Mammary epithelial cell (primary cell): ENCODE results near the gene MTMR6.

Experiments used
- CTCF ChIP-seq, 2 donors: IDR thresholded peaks in 1 of 2; conservative IDR thresholded peaks in 1 of 2; 2 replicates each; pipeline ENCODE4 v1.5.1; 2011 to 2012; ENCODE audit warnings: inconsistent platforms in 2 of 2, low read length in 2 of 2, mild to moderate bottlenecking in 2 of 2, control low read depth in 1 of 2, low read depth in 1 of 2; ENCODE audit not compliant: insufficient read depth in 1 of 2; ENCODE audit errors: extremely low read depth in 1 of 2
- EZH2 ChIP-seq: IDR thresholded peaks from 2 replicates; pipeline ENCODE4 v1.6.1; 2012; ENCODE audit warnings: low read length, inconsistent platforms, borderline replicate concordance

GRCh38 chr13:25253702-25254101, 33.6 kb downstream of the MTMR6 start:
- no peak for TF ChIP-seq CTCF (conservative IDR thresholded peaks at IDR 0.05 in 1 of 2, IDR thresholded peaks at IDR 0.05 in 1 of 2; ENCODE audit: extremely low read depth in 1 of 2, insufficient read depth in 1 of 2, low read depth in 1 of 2, low read length in 2 of 2)
- no peak for TF ChIP-seq EZH2
